GM18517 (cell line): ENCODE measurements around the gene CLIC2.

Experiments used
- ATAC-seq: cut with Tn5 transposase; IDR thresholded peaks from one replicate; pipeline ENCODE4 v1.9.1; 2021; ENCODE audit warnings: mild to moderate bottlenecking, moderate library complexity; ENCODE audit not compliant: unreplicated experiment

CLIC2 gene

DNA sequence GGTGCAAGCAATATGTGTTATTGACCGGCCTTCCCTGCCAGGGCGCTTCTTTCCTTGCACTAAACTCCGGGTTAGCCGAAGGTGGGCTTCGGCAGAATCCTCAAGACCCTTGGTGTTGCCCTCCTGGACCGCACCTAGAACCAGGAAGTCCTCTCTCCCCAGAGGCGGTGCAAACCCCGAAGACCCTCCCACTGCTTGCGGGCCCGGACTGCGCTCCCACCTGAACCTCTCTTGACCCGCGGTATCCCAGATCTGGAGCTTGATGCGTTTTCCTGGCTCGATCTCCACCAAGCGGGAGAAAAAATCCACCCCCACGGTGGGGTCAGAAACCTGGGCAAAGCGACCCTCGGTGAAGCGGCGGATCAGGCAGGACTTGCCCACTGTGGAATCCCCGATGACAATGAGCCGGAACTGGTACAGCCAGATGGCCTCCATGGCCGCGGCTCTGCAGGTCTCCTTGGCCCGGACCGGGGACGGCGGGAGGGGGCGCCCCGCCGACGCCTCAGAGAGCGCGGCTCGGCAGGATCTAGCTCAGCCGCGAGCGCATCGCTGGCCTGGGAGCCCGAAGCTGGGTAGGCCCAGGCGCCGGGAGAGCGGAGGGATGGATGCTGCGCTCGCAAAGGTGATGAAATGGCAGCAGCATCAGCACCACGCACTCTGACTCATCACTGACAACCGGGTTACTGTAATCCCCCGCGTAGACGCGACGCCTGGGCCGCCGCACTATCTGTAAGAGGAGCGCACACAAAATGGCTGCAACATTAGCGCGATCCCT is 70.4 kb downstream of the CLIC2 start, which contains the start of gene RAB39B:
Gene RAB39B, minus strand, starts transcription at position 638 of the 775 bp plus-strand sequence. Its CDS starts 203 bp downstream, at position 435.
- peak; percentile 86 for ATAC-seq

- ATAC-seq: peak; percentile 34
Measured at GRCh38 chrX:155262970-155263754, 71.3 kb downstream of the CLIC2 start.

DNA sequence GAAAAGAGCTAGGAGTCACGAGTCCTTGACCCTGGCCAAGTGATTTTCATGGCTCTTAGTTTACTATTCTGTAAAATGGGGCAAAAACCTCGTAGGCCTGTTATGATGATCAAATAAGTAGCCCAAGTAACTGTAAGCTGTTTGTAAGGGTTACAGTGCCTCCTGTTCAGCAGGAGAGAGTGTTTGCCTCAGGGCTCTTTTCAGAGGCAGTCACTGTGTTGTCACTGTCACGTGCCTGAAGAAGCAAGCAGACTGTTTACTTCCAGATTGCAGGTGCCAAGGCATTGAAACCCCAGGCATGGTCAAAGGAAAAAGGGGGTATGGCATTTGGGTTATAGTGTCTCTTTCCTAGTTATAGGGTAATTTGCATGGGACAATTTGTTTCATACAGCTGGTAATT is 74.7 kb downstream of the CLIC2 start:
- ATAC-seq: no peak

GRCh38 chrX:155251391-155251790 is 83.0 kb downstream of the CLIC2 start:
- no peak for ATAC-seq

DNA sequence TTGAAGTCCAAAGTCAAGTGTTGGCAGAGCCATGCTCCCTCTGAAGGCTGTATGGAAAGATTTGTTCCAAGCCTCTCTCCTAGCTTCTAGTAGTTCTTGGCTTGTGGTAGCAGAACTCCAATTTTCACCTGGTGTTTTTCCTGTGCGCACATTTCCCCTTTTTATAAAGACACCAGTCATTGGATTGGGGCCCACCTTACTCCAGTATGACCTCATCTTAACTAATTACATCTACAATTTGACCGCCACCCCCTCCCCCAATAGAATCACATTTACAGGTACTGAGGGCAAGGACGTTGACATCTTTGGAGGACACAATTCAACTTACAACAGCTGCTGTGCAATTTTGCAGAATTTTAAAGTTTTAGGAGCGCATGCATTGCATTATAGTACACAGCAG is 86.9 kb downstream of the CLIC2 start:
- ATAC-seq: no peak

DNA sequence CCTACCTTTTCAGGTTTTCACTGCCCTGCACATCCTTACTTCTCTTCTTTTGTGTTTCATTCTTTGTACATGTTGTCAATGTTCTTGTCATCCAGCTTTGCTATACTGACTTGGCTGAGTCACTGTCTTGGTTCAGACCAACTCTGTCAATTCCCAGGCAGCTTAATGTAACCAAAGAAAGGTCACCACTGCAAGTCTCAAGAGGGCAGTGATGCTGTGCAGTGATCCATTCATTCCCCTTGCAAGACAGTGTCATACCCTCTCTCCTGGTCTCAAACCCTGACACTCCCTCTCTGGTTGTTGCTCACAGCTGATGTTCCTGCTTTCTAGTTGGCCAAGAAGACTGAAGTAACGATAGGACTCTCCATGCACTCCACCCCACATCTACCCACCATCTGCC is 87.7 kb downstream of the CLIC2 start:
- no peak for ATAC-seq

- no peak for ATAC-seq
Measured at GRCh38 chrX:155242300-155242699, 92.1 kb downstream of the CLIC2 start.

DNA sequence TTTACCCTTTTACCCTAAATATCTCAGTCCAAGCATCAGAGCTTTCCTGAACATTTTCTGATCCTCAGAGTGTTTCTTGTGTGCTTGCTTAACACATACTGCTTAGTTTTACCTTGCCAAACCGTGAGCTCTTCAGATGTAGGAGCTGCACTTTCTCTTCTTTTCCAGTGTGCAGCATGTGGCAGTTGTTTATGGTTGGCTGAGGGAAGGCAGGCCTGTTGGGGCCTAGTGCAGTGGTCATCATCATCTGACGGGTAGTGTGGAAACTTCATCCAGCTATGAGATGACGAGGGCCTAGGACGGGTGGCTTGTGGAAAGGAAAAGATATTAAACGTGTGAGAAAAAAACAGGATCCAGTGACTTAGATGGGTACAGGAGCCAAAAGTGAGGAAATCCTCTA is 96.7 kb downstream of the CLIC2 start:
- ATAC-seq: no peak

GRCh38 chrX:155235891-155236290 is 98.5 kb downstream of the CLIC2 start:
- no peak for ATAC-seq

DNA sequence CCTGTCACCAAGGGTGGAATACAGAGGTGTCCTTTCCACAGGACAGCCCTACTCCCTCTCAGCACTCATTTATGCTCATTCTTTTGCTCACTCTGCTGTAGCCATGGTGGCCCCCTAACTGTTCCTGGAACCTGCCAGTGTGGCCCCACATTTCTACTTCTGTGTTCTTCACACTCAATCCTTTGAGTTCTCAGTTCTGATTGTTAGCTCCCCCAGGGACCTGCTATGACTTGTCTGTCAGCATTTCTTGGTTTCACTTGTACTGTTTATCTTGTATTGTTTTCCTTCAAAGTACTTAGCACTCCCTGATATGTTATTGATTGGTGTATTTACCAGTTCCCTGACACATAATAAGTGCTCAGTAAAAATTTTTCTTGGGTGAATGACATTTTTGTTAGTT is 103.3 kb downstream of the CLIC2 start:
- ATAC-seq: peak; percentile 86
